ENCODE results near the gene SDHD. TPM values are rescaled to one million over a fixed set of nuclear protein-coding genes. Genes with fewer than 3 reads are reported as not detected.

The SDHD gene
- total and polyA plus RNA-seq, 10 of the 15 experiments (the other 5 are each of a cell fraction or from before 2014, with no cell fraction given) = 114 to 775 (median 187) TPM

- Histone ChIP-seq H4K20me1 (ENCODE audit: control insufficient read depth, insufficient read depth) (no peaks in the 10 kb centered on the region), H3K27ac (ENCODE audit: control insufficient read depth, insufficient read depth) (peak overlapping the region; percentile 61), H3K9ac (ENCODE audit: control insufficient read depth, insufficient read depth, low read length) (peak overlapping the region; percentile 82), H3K4me1 (ENCODE audit: control insufficient read depth, insufficient read depth, low read length) (peaks cover 3% of the 10 kb centered on the region; the same call in 1 of the 2 replicates), H2AFZ (ENCODE audit: control insufficient read depth, low read depth, low read length) (peak overlapping the region; percentile 69), H3K4me2 (ENCODE audit: control insufficient read depth, insufficient read depth) (peak overlapping the region; percentile 83), H3K4me3 (peak overlapping the region; percentile 98), H3K36me3 (ENCODE audit: control insufficient read depth in 2 of 2, insufficient read depth in 2 of 2, low read length in 1 of 2) (peaks cover 3 to 19% of the 10 kb centered on the region in 2 experiments), H3K9me3 (replicated peaks; ENCODE audit: control insufficient read depth, insufficient read depth, low read length) (no peaks in the 10 kb centered on the region), H3K79me2 (ENCODE audit: control insufficient read depth, insufficient read depth, low read length) (peaks cover 43% of the 10 kb centered on the region), H3K27me3 (replicated peaks in 1 of 2; ENCODE audit: control insufficient read depth in 2 of 2, insufficient read depth in 2 of 2, low read length in 1 of 2) (no peaks in the 10 kb centered on the region)
- POLR2A ChIA-PET = interaction anchor here (0.5 to 1.7 kb wide), 4 partner anchors 12 to 159 kb away, joined by 3 to 9 read pairs (median 4); partner anchors contain the start of genes NKAPD1 and PIH1D2
- FAIRE-seq (no peak), DNase-seq (ENCODE audit: low read depth, low spot score) (no peak), ATAC-seq (peak; percentile 67)
- intact Hi-C loops (cut with micrococcal nuclease; ENCODE audit: unreplicated experiment) (loop anchor here (1.0 to 5.0 kb wide), 4 partner anchors 12 to 209 kb away; partner anchors contain the start of genes CFAP68, FDXACB1, NKAPD1 and PIH1D2), in situ Hi-C loops (cut with MboI) (loop anchor here (5.0 kb wide), 1 partner anchor 209 kb away; the partner anchor contains the start of genes CFAP68 and FDXACB1)
- CTCF ChIA-PET = interaction anchor here (0.6 to 2.5 kb wide), 7 partner anchors 9 to 159 kb away, joined by 3 to 12 read pairs (median 4); no protein-coding TSS in a partner anchor
- RAD21 ChIA-PET (ENCODE audit: unreplicated experiment) = interaction anchor here (1.0 to 1.9 kb wide), 4 partner anchors 9 to 159 kb away, joined by 3 to 4 read pairs (median 4); no protein-coding TSS in a partner anchor
- TSS peak; percentile 89 for BruUV-seq (replicated peaks)
- SMC1A ChIA-PET (ENCODE audit: uncharacterized antibody, unreplicated experiment) = interaction anchor here (0.7 to 1.4 kb wide), 4 partner anchors 11 to 150 kb away, joined by 3 to 4 read pairs (median 3); partner anchors contain the start of gene PIH1D2
- WGBS (ENCODE audit: insufficient coverage, insufficient replicate concordance, low lambda C conversion rate, missing lambda C conversion rate) = under 1% methylated on average over 19 of the region's 19 CpGs
- TF ChIP-seq BHLHE40 (IDR thresholded peaks at IDR 0.05; ENCODE audit: borderline replicate concordance in 1 of 2, low read depth in 2 of 2, low read length in 1 of 2) = peak in 1 of 2 experiments; percentile 22; a peak in 1 of 4 replicates
- TF ChIP-seq KAT2A (conservative IDR thresholded peaks at IDR 0.05; ENCODE audit: control insufficient read depth, low read depth, low read length) = no peak
- no peak for TF ChIP-seq PML (IDR thresholded peaks at IDR 0.05; ENCODE audit: low read length)
- TF ChIP-seq RELA (IDR thresholded peaks at IDR 0.05; ENCODE audit: borderline replicate concordance, partially characterized antibody) = no peak
- no peak for TF ChIP-seq MEF2A (IDR thresholded peaks at IDR 0.05; ENCODE audit: insufficient read depth, low read depth, low read length)
- no peak for TF ChIP-seq EED (IDR thresholded peaks at IDR 0.05; ENCODE audit: low read depth)
- TF ChIP-seq ATF3 (IDR thresholded peaks at IDR 0.05; ENCODE audit: borderline replicate concordance, extremely low read depth, low read depth, low read length) = peak; percentile 40; the same call in 1 of the 2 replicates
- TF ChIP-seq ELK1 (IDR thresholded peaks at IDR 0.05; ENCODE audit: low read depth, low read length) = no peak
- peak; percentile 64; the same call in 1 of the 2 replicates for TF ChIP-seq MTA3 (IDR thresholded peaks at IDR 0.05; ENCODE audit: borderline replicate concordance, low read length)
- peak; percentile 68; the same call in 1 of the 2 replicates for TF ChIP-seq RAD51 (IDR thresholded peaks at IDR 0.05)
- TF ChIP-seq REST (IDR thresholded peaks at IDR 0.05; ENCODE audit: low read depth, low read length) = no peak
- TF ChIP-seq CTCF (IDR thresholded peaks at IDR 0.05 in 2 of 3, conservative IDR thresholded peaks at IDR 0.05 in 1 of 3; ENCODE audit: control insufficient read depth in 2 of 3, extremely low read depth in 1 of 3, insufficient read depth in 1 of 3, low read depth in 3 of 3, low read length in 3 of 3) = no peak
- no peak for TF ChIP-seq TCF12 (IDR thresholded peaks at IDR 0.05; ENCODE audit: low read depth, low read length)
- no peak for TF ChIP-seq ZNF622 (IDR thresholded peaks at IDR 0.05)
- TF ChIP-seq TCF3 (IDR thresholded peaks at IDR 0.05; ENCODE audit: borderline replicate concordance, insufficient read depth, low read depth, low read length) = 0 out of 2 replicates have a peak, but pooled peaks have one; percentile 3
These were observed 751 bp upstream of the SDHD start for GRCh38 chr11:112085822-112086421.
